H9 (cell line): ENCODE data around the gene FCGBP. TPM values are rescaled to one million over a fixed set of nuclear protein-coding genes. Genes with fewer than 3 reads are reported as not detected.

Experiments used
- DNase-seq: peaks from one replicate; pipeline ENCODE4 v3.0.0-alpha.2; 2017
- H2AFZ ChIP-seq: one replicate; pipeline ENCODE4 v1.6.1; 2013; ENCODE audit warnings: mild to moderate bottlenecking, low read length, control low read depth, moderate library complexity
- H2AK5ac ChIP-seq: 2 replicates; pipeline ENCODE4 v1.6.1; 2013; ENCODE audit warnings: low read length, control low read depth, mixed read lengths; ENCODE audit not compliant: insufficient read length
- H2BK120ac ChIP-seq: one replicate; pipeline ENCODE4 v1.6.1; 2013; ENCODE audit warnings: low read depth, mild to moderate bottlenecking, low read length, control low read depth, inconsistent platforms; ENCODE audit not compliant: poor library complexity, severe bottlenecking
- H2BK12ac ChIP-seq: 2 replicates; pipeline ENCODE4 v1.6.1; 2013; ENCODE audit warnings: low read length, control low read depth, mixed read lengths, low read depth; ENCODE audit not compliant: insufficient read length
- H2BK15ac ChIP-seq: 2 replicates; pipeline ENCODE4 v1.6.1; 2013; ENCODE audit warnings: low read depth, low read length, control low read depth
- H2BK20ac ChIP-seq: one replicate; pipeline ENCODE4 v1.6.1; 2013; ENCODE audit warnings: low read depth, mild to moderate bottlenecking, low read length, control low read depth, inconsistent platforms; ENCODE audit not compliant: poor library complexity, severe bottlenecking
- H2BK5ac ChIP-seq: 2 replicates; pipeline ENCODE4 v1.6.1; 2013; ENCODE audit warnings: low read length, control low read depth, mixed read lengths; ENCODE audit not compliant: insufficient read length
- H3K14ac ChIP-seq: 2 replicates; pipeline ENCODE4 v1.6.1; 2013; ENCODE audit warnings: low read length, control low read depth; ENCODE audit not compliant: insufficient read depth
- H3K18ac ChIP-seq: 2 replicates; pipeline ENCODE4 v1.6.1; 2013; ENCODE audit warnings: low read depth, mild to moderate bottlenecking, mixed read lengths, low read length, control low read depth; ENCODE audit not compliant: insufficient read length
- H3K23ac ChIP-seq: 2 replicates; pipeline ENCODE4 v1.6.1; 2013; ENCODE audit warnings: low read length, control low read depth, mixed read lengths, low read depth; ENCODE audit not compliant: insufficient read length
- H3K23me2 ChIP-seq: 2 replicates; pipeline ENCODE4 v1.6.1; 2013; ENCODE audit warnings: low read depth, mild to moderate bottlenecking, mixed read lengths, low read length, control low read depth; ENCODE audit not compliant: insufficient read length, poor library complexity, severe bottlenecking
- H3K27ac ChIP-seq: 2 replicates; pipeline ENCODE4 v1.5.1; 2013; ENCODE audit warnings: low read length, control low read depth, mixed read lengths, low read depth; ENCODE audit not compliant: insufficient read length
- H3K27me3 ChIP-seq: 2 replicates; pipeline ENCODE4 v1.6.1; 2013; ENCODE audit warnings: low read length, control low read depth, inconsistent platforms; ENCODE audit not compliant: insufficient read depth
- H3K4ac ChIP-seq: 2 replicates; pipeline ENCODE4 v1.6.1; 2013; ENCODE audit warnings: low read depth, mild to moderate bottlenecking, control low read depth, inconsistent platforms, low read length, moderate library complexity
- H3K4me1 ChIP-seq: 2 replicates; pipeline ENCODE4 v1.6.1; 2013; ENCODE audit warnings: low read length, control low read depth, inconsistent platforms; ENCODE audit not compliant: insufficient read depth
- H3K4me2 ChIP-seq: 2 replicates; pipeline ENCODE4 v1.6.1; 2013; ENCODE audit warnings: low read length, control low read depth, mixed read lengths; ENCODE audit not compliant: insufficient read length, insufficient read depth
- H3K56ac ChIP-seq: 2 replicates; pipeline ENCODE4 v1.6.1; 2013; ENCODE audit warnings: low read depth, mild to moderate bottlenecking, mixed read lengths, low read length, control low read depth; ENCODE audit not compliant: insufficient read length
- H3K79me1 ChIP-seq: 2 replicates; pipeline ENCODE4 v1.6.1; 2013; ENCODE audit warnings: low read depth, mild to moderate bottlenecking, moderate library complexity, low read length, control low read depth, inconsistent platforms; ENCODE audit not compliant: insufficient read depth, poor library complexity, severe bottlenecking
- H3K79me2 ChIP-seq: 2 replicates; pipeline ENCODE4 v1.6.1; 2013; ENCODE audit warnings: low read length, control low read depth, inconsistent platforms; ENCODE audit not compliant: insufficient read depth
- H3K9ac ChIP-seq: 2 replicates; pipeline ENCODE4 v1.6.1; 2013; ENCODE audit warnings: low read length, control low read depth, mixed read lengths; ENCODE audit not compliant: insufficient read length; ENCODE audit errors: extremely low read depth
- H3K9me3 ChIP-seq: one replicate; pipeline ENCODE4 v1.6.1; 2013; ENCODE audit warnings: low read depth, low read length, inconsistent platforms; ENCODE audit not compliant: control insufficient read depth
- H3T11ph ChIP-seq: one replicate; pipeline ENCODE4 v1.6.1; 2013; ENCODE audit warnings: mild to moderate bottlenecking, low read length, control low read depth, inconsistent platforms
- H4K20me1 ChIP-seq: one replicate; pipeline ENCODE4 v1.6.1; 2013; ENCODE audit not compliant: control insufficient read depth, insufficient read length, insufficient read depth
- H4K5ac ChIP-seq: 2 replicates; pipeline ENCODE4 v1.6.1; 2013; ENCODE audit warnings: low read depth, mild to moderate bottlenecking, mixed read lengths, low read length, control low read depth; ENCODE audit not compliant: insufficient read length
- H4K8ac ChIP-seq: replicated peaks from 2 replicates; pipeline ENCODE4 v1.6.1; 2013; ENCODE audit warnings: low read length, control low read depth, mixed read lengths, low read depth; ENCODE audit not compliant: insufficient read length
- H4K91ac ChIP-seq: 2 replicates; pipeline ENCODE4 v1.6.1; 2013; ENCODE audit warnings: low read depth, mild to moderate bottlenecking, moderate library complexity, mixed read lengths, low read length, control low read depth; ENCODE audit not compliant: insufficient read length
- H3K27ac Mint-ChIP-seq, 3 experiments: 2 replicates in 2 of 3; 3 replicates in 1 of 3; pipeline ENCODE4 v1.8.0; 2020 to 2021; ENCODE audit warnings: mixed read lengths in 3 of 3, mild to moderate bottlenecking in 1 of 3, moderate library complexity in 1 of 3
- H3K27me3 Mint-ChIP-seq: 2 replicates; pipeline ENCODE4 v1.8.0; 2021; ENCODE audit warnings: low read depth, mild to moderate bottlenecking, moderate library complexity, mixed read lengths
- H3K36me3 Mint-ChIP-seq, 3 experiments: 2 replicates in 2 of 3; 3 replicates in 1 of 3; pipeline ENCODE4 v1.8.0; 2020 to 2021; ENCODE audit warnings: low read depth in 3 of 3, mixed read lengths in 3 of 3; ENCODE audit not compliant: insufficient read depth in 1 of 3
- H3K4me1 Mint-ChIP-seq, 2 experiments: 2 replicates each; pipeline ENCODE4 v1.8.0; 2020; ENCODE audit warnings: mixed read lengths in 2 of 2
- H3K4me3 Mint-ChIP-seq, 2 experiments: 2 replicates in 1 of 2; 3 replicates in 1 of 2; pipeline ENCODE4 v1.8.0; 2020 to 2021; ENCODE audit warnings: mild to moderate bottlenecking in 2 of 2, mixed read lengths in 2 of 2, moderate library complexity in 1 of 2
- H3K9me3 Mint-ChIP-seq, 2 experiments: 2 replicates in 1 of 2; 3 replicates in 1 of 2; pipeline ENCODE4 v1.8.0; 2020; ENCODE audit warnings: mild to moderate bottlenecking in 2 of 2, mixed read lengths in 2 of 2, moderate library complexity in 1 of 2
- WGBS: extraction: QIAGEN DNeasy Blood & Tissue Kit; methylation state at CpG from one replicate; pipeline ENCODE4 v1.1.7; 2013; ENCODE audit warnings: missing lambda C conversion rate, low lambda C conversion rate, mixed read lengths; ENCODE audit not compliant: insufficient read length; ENCODE audit errors: extremely low coverage; 5-methylcytosine and 5-hydroxymethylcytosine counted together
- total RNA-seq: library from RNA; stranded (reverse); gene quantifications from 2 replicates; pipeline ENCODE4 v1.2.1, GENCODE V29; 2021
- TF ChIP-seq, protein P1 (sequence below): fragments of 200-600 bp; sonication (generic); conservative IDR thresholded peaks from 3 replicates; pipeline ENCODE4 v1.8.0; 2021; ENCODE audit warnings: antibody characterized with exemption, mild to moderate bottlenecking

The FCGBP gene
- total RNA-seq, 1 experiment from 2014 or later = 0.13 TPM

- no peak overlapping the region for H3K27ac ChIP-seq
- H3K4me1 Mint-ChIP-seq = 0 out of 4 replicates have a peak, but pooled peaks cover 0 to 2% of the 10 kb centered on the region in 2 experiments
- no peak overlapping the region for H2AK5ac ChIP-seq
- H2BK20ac ChIP-seq = no peak overlapping the region
- H3K4me3 Mint-ChIP-seq = no peak overlapping the region
- no peak overlapping the region for H3K9ac ChIP-seq
- no peak overlapping the region for H2BK12ac ChIP-seq
- H3K4me2 ChIP-seq = no peak overlapping the region
- H3K4me1 ChIP-seq = no peaks in the 10 kb centered on the region
- H4K5ac ChIP-seq = no peak overlapping the region
- H2BK120ac ChIP-seq = no peak overlapping the region
- no peaks in the 10 kb centered on the region for H3K27me3 ChIP-seq
- no peaks in the 10 kb centered on the region for H3K9me3 ChIP-seq
- no peaks in the 10 kb centered on the region for H4K20me1 ChIP-seq
- no peak overlapping the region for H3K23ac ChIP-seq
- H3K4ac ChIP-seq = no peak overlapping the region
- H3K23me2 ChIP-seq = no peaks in the 10 kb centered on the region
- H3K27ac Mint-ChIP-seq = peak overlapping the region in 1 of 3 experiments; percentile 52; a peak in 1 of 7 replicates
- H3K27me3 Mint-ChIP-seq = no peaks in the 10 kb centered on the region
- no peak overlapping the region for H4K91ac ChIP-seq
- no peak overlapping the region for H3K18ac ChIP-seq
- WGBS = no CpG with 5 or more reads among the region's 2 CpGs
- H3K36me3 Mint-ChIP-seq = no peaks in the 10 kb centered on the region
- TF ChIP-seq, protein P1, sequence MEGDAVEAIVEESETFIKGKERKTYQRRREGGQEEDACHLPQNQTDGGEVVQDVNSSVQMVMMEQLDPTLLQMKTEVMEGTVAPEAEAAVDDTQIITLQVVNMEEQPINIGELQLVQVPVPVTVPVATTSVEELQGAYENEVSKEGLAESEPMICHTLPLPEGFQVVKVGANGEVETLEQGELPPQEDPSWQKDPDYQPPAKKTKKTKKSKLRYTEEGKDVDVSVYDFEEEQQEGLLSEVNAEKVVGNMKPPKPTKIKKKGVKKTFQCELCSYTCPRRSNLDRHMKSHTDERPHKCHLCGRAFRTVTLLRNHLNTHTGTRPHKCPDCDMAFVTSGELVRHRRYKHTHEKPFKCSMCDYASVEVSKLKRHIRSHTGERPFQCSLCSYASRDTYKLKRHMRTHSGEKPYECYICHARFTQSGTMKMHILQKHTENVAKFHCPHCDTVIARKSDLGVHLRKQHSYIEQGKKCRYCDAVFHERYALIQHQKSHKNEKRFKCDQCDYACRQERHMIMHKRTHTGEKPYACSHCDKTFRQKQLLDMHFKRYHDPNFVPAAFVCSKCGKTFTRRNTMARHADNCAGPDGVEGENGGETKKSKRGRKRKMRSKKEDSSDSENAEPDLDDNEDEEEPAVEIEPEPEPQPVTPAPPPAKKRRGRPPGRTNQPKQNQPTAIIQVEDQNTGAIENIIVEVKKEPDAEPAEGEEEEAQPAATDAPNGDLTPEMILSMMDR = no peak
- H3T11ph ChIP-seq = no peak overlapping the region
- H3K14ac ChIP-seq = no peak overlapping the region
- H2AFZ ChIP-seq = no peak overlapping the region
- 0 out of 5 replicates have a peak, but pooled peaks cover 0 to 2% of the 10 kb centered on the region in 2 experiments for H3K9me3 Mint-ChIP-seq
- no peak overlapping the region for H3K56ac ChIP-seq
- no peaks in the 10 kb centered on the region; the same call in 1 of the 2 replicates for H3K79me2 ChIP-seq
- no peak for DNase-seq
- no peaks in the 10 kb centered on the region for H3K79me1 ChIP-seq
- no peak overlapping the region for H2BK5ac ChIP-seq
- H4K8ac ChIP-seq = no peak overlapping the region
- H2BK15ac ChIP-seq = no peak overlapping the region
These were observed 16.7 kb upstream of the FCGBP start for GRCh38 chr19:39951065-39951650.
